HepG2 (cell line): ENCODE measurements around the gene GCN1. TPM values are rescaled to one million over a fixed set of nuclear protein-coding genes. Genes with fewer than 3 reads are reported as not detected.

Experiments used
- ATAC-seq: fragments of 200-7000 bp; cut with Tn5 transposase; 3 replicates; pipeline ENCODE4 v1.9.1; 2020; ENCODE audit warnings: mild to moderate bottlenecking, moderate library complexity
- BruUV-seq: library from RNA; stranded (reverse); fragments of 400-500 nt; replicated peaks from 2 replicates; lab custom pipeline; 2021; lab: Mats Ljungman, UMichigan
- CTCF ChIA-PET: fragments of 300-600 bp; formaldehyde crosslinking; extraction: SDS; loops from one replicate; lab custom pipeline; 2021; ENCODE audit warnings: low total read pairs, inconsistent platforms, low intra/inter-chr PET ratio; lab: Yijun Ruan, JAX
- POLR2A ChIA-PET: fragments of 350-600 bp; sonication (Branson Sonifier 250); formaldehyde crosslinking; loops from one replicate; lab custom pipeline; 2020; ENCODE audit warnings: antibody characterized with exemption, inconsistent platforms; lab: Yijun Ruan, JAX
- DNase-seq: peaks from one replicate; pipeline ENCODE4 v3.0.0-alpha.2; 2015; ENCODE audit warnings: low spot score
- FAIRE-seq: peaks from 3 replicates; lab custom pipeline; 2011; peaks lifted over from hg19 to GRCh38; lab: Jason Lieb, UNC
- H2AFZ ChIP-seq: one replicate; pipeline ENCODE4 v1.6.1; 2011; ENCODE audit warnings: low read length, inconsistent platforms
- H3K27ac ChIP-seq: fragments of 300-600 bp; 3 replicates; pipeline ENCODE4 v1.8.0; 2011; ENCODE audit warnings: mixed run types, mild to moderate bottlenecking, mixed read lengths, low read length, inconsistent platforms; ENCODE audit not compliant: insufficient read depth; ENCODE audit errors: extremely low read length
- H3K27me3 ChIP-seq, 2 experiments: fragments of 200-600 bp in 1 of 2; 2 replicates in 1 of 2; 3 replicates in 1 of 2; pipeline versions ENCODE4 v1.6.0 to v1.8.0; 2011; ENCODE audit warnings: low read length in 2 of 2, mild to moderate bottlenecking in 2 of 2, moderate library complexity in 2 of 2, inconsistent platforms in 1 of 2; ENCODE audit not compliant: insufficient read depth in 2 of 2, control insufficient read depth in 1 of 2
- H3K36me3 ChIP-seq, 2 experiments: fragments of 200-600 bp in 1 of 2; replicated peaks in 1 of 2; 2 replicates in 1 of 2; 3 replicates in 1 of 2; pipeline versions ENCODE4 v1.5.1 to v1.8.0; 2011; ENCODE audit warnings: low read length in 2 of 2, inconsistent platforms in 1 of 2; ENCODE audit not compliant: insufficient read depth in 2 of 2, control insufficient read depth in 1 of 2
- H3K4me1 ChIP-seq: 2 replicates; pipeline ENCODE4 v1.5.1; 2012; ENCODE audit warnings: low read length, inconsistent platforms; ENCODE audit not compliant: insufficient read depth
- H3K4me2 ChIP-seq: 2 replicates; pipeline ENCODE4 v1.6.0; 2011; ENCODE audit warnings: low read depth, low read length, inconsistent platforms
- H3K4me3 ChIP-seq, 3 experiments: fragments of 200-600 bp in 1 of 3; sonication (generic), shearing (Covaris generic) in 1 of 3; replicated peaks in 1 of 3; 2 replicates each; pipeline ENCODE4 v1.5.1; 2011 to 2016; ENCODE audit warnings: low read length in 3 of 3, inconsistent platforms in 2 of 3, low read depth in 2 of 3, mild to moderate bottlenecking in 2 of 3, control low read depth in 1 of 3, mixed read lengths in 1 of 3; ENCODE audit not compliant: insufficient read depth in 1 of 3
- H3K79me2 ChIP-seq: one replicate; pipeline ENCODE4 v1.6.1; 2011; ENCODE audit warnings: low read length, inconsistent platforms; ENCODE audit not compliant: insufficient read depth
- H3K9ac ChIP-seq: 2 replicates; pipeline ENCODE4 v1.6.0; 2011; ENCODE audit warnings: mild to moderate bottlenecking, low read depth, low read length, inconsistent platforms; ENCODE audit not compliant: insufficient read depth
- H3K9me3 ChIP-seq: 2 replicates; pipeline ENCODE4 v1.5.1; 2012; ENCODE audit warnings: mild to moderate bottlenecking, low read length
- H4K20me1 ChIP-seq: 2 replicates; pipeline ENCODE4 v1.6.0; 2011; ENCODE audit warnings: inconsistent platforms, mild to moderate bottlenecking, low read length, moderate library complexity; ENCODE audit not compliant: insufficient read depth
- AGO2 ChIP-seq: fragments of 200-400 bp; formaldehyde crosslinking; optimal IDR thresholded peaks from 2 replicates; pipeline ENCODE3; 2017; ENCODE audit warnings: mild to moderate bottlenecking, low read depth, low read length, moderate library complexity
- NR2F1 ChIP-seq, 2 experiments: fragments of 450-650 bp in 1 of 2; formaldehyde crosslinking in 1 of 2; IDR thresholded peaks; 2 replicates each; pipeline versions ENCODE4 v1.5.0 to v1.6.1; 2016 to 2020; ENCODE audit warnings: mild to moderate bottlenecking in 1 of 2, missing compliant biosample characterization in 1 of 2, missing genetic modification reagents in 1 of 2, moderate library complexity in 1 of 2
- PCBP2 ChIP-seq: fragments of 200-400 bp; formaldehyde crosslinking; optimal IDR thresholded peaks from 2 replicates; pipeline ENCODE3; 2018; ENCODE audit warnings: low read length, low read depth; ENCODE audit not compliant: poor library complexity, severe bottlenecking
- ZNF263 ChIP-seq: sonication (generic); formaldehyde crosslinking; IDR thresholded peaks from 2 replicates; pipeline ENCODE4 v1.4.0; 2020; ENCODE audit warnings: missing genetic modification reagents
- WGBS: methylation state at CpG from one replicate; pipeline ENCODE4 v1.1.6; 2017; ENCODE audit warnings: low lambda C conversion rate; 5-methylcytosine and 5-hydroxymethylcytosine counted together
- in situ Hi-C: cut with HindIII; loops from 2 replicates; pipeline ENCODE4 v1.10.0; 2017; ENCODE audit warnings: low pct_unique_long_range_greater_than_20kb; ENCODE audit not compliant: extremely low pct_ligation_motif_present
- intact Hi-C: fragments of 100-400 bp; cut with micrococcal nuclease; formaldehyde crosslinking; loops from one replicate; pipeline ENCODE4 v1.10.0; 2022; ENCODE audit not compliant: unreplicated experiment
- polyA plus RNA-seq, 8 experiments: library from polyadenylated mRNA; depleted of rRNA in 3 of 8; stranded (reverse) in 7 of 8; unstranded in 1 of 8; fragments of >200 nt; fragmentation: Illumina TruSeq in 4 of 8; extraction: Trizol in 4 of 8; gene quantifications; 2 replicates each; pipeline versions ENCODE4 v1.2.1 to v1.2.3, GENCODE V29; 2011 to 2016; ENCODE audit warnings: low read depth in 4 of 8, missing spikeins in 1 of 8, mixed read lengths in 1 of 8; ENCODE audit not compliant: insufficient read depth in 1 of 8
- total RNA-seq, 5 experiments: library from RNA; depleted of rRNA; stranded (reverse); fragments of >200 nt; fragmentation: Illumina TruSeq; extraction: Trizol; gene quantifications; 2 replicates each; pipeline ENCODE4 v1.2.3, GENCODE V29; 2016; ENCODE audit warnings: low read depth in 1 of 5

GCN1 gene
- total and polyA plus RNA-seq, 2 of the 13 experiments (the other 11 are each of a cell fraction or from before 2014, with no cell fraction given): 58.2 to 83.0 TPM

DNA sequence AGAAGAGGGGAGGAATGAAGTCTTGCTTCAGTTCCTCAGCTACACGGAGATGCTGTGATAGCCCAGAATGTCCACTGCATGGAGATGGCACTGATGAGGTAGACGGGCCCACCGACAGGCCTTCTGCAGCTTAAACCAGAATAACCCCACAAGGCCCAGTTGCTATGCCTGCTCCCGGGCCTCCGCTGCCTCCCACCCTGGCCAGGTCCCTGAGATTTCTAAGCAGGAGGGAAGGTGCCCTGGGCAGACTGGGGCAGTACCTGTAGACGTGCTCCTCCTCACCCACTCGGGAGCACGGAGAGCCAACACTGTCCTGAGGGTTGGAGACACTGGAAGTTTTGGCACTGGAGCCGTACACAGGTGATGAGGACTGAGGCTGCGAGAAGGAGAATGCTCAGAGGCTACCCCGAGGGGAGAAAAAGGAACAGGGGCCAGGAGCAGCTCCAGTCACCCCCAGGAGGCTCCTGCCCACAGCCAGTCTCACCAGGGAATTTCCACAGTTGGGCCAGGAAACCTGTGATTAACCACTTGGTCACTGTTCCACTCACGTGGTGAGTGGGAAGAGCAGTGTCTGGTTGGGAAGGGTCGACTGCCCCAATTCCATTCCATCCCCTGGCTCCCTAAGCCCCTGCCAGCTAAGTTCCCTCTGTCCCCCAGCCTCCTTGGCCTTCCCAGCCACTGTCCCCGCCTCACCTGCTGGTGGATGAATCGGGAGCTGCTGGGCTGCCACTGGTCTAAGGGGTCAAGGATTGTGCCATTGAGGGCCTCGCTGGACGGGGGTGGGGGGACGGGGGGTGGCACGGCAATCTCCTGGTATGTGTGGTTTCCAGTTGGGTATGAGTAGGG lies 29.2 kb upstream of the GCN1 start:
- H3K4me1 ChIP-seq: peaks cover 77% of the 10 kb centered on the region
- H3K79me2 ChIP-seq: peaks cover 2% of the 10 kb centered on the region
- ChIA-PET CTCF (no interaction called here), POLR2A (interaction anchor here (1.2 to 8.2 kb wide), 2 partner anchors 24 to 42 kb away, joined by 3 to 115 read pairs; partner anchors contain the start of genes PXN and RPLP0)
- H4K20me1 ChIP-seq: no peaks in the 10 kb centered on the region
- H2AFZ ChIP-seq: no peak overlapping the region
- no peaks in the 10 kb centered on the region for H3K27me3 ChIP-seq
- H3K9ac ChIP-seq: no peak overlapping the region
- TF ChIP-seq PCBP2 (no peak), ZNF263 (CRISPR knock-in tag) (peak; percentile 85)
- no peak overlapping the region for H3K27ac ChIP-seq
- no peak overlapping the region for H3K4me3 ChIP-seq
- H3K36me3 ChIP-seq: peaks cover 15 to 29% of the 10 kb centered on the region in 2 experiments
- BruUV-seq: no TSS peak
- FAIRE-seq (no peak), ATAC-seq (no peak), DNase-seq (no peak)
- in situ Hi-C loops: no loop called here
- H3K9me3 ChIP-seq: no peaks in the 10 kb centered on the region
- 94% methylated on average over 16 of the region's 19 CpGs for WGBS
- intact Hi-C loops: no loop called here
- no peak overlapping the region for H3K4me2 ChIP-seq

DNA sequence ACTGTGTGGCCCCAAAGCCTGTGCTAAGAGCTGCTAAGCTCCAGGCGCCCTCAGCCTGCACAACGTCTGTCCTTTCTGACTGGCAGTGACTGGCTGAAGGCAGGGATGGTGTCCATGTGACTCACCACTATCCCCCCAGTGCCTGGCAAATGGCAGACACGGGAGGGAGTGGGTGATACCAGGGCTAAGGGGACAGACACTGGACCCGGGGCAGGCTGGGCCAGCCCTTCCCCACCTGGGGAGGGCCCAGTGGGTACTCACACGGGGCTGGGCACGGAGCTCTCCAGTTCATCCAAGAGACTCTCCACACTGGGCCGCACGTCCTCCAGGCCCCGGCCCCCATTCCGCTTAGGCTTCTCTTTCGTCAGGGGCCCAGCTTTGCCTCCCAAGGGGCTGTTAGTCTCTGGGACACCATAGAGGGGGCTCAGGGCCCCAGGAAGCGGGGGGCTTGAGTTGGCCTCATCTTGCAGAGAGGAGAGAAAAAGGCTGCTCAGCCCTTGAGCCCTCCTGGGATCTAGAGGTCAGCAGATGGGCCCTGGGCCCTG lies 27.8 kb upstream of the GCN1 start:
- FAIRE-seq (no peak), DNase-seq (no peak), ATAC-seq (no peak)
- no peak overlapping the region for H3K4me3 ChIP-seq
- peaks cover 15 to 29% of the 10 kb centered on the region in 2 experiments for H3K36me3 ChIP-seq
- intact Hi-C loops (no loop called here), in situ Hi-C loops (no loop called here)
- ChIA-PET POLR2A (interaction anchor here (0.7 to 8.2 kb wide), 2 partner anchors 23 to 69 kb away, joined by 4 to 115 read pairs; partner anchors contain the start of genes RNU4-2 and RPLP0), CTCF (no interaction called here)
- H4K20me1 ChIP-seq: no peaks in the 10 kb centered on the region
- no TSS peak for BruUV-seq
- peaks cover 2% of the 10 kb centered on the region for H3K79me2 ChIP-seq
- H3K27ac ChIP-seq: no peak overlapping the region
- no peak overlapping the region for H2AFZ ChIP-seq
- no peak overlapping the region for H3K9ac ChIP-seq
- 98% methylated on average over 8 of the region's 12 CpGs for WGBS
- H3K4me2 ChIP-seq: no peak overlapping the region
- H3K4me1 ChIP-seq: peaks cover 72% of the 10 kb centered on the region
- TF ChIP-seq AGO2: peak; percentile 30
- TF ChIP-seq NR2F1 (CRISPR knock-in tag; IDR thresholded peaks at IDR 0.05): no peak
- no peaks in the 10 kb centered on the region for H3K9me3 ChIP-seq
- H3K27me3 ChIP-seq: no peaks in the 10 kb centered on the region
